ENCODE measurements around the gene ELL2. TPM values are rescaled to one million over a fixed set of nuclear protein-coding genes. Genes with fewer than 3 reads are reported as not detected.

ELL2 gene
- total RNA-seq, 1 experiment from 2014 or later, result 27.5 TPM

- H3K27me3 ChIP-seq (ENCODE audit: insufficient read depth, low read length), result no peaks in the 10 kb centered on the region
These were observed 77.7 kb downstream of the ELL2 start for GRCh38 chr5:95884017-95884325.

More at GRCh38 chr5:95884017-95884325, 77.7 kb downstream of the ELL2 start:
- no peak overlapping the region for H3K14ac ChIP-seq (ENCODE audit: insufficient read depth, low read length)
- H2BK15ac ChIP-seq (ENCODE audit: low read depth, low read length), result no peak overlapping the region
- Mint-ChIP-seq H3K9me3 (no peaks in the 10 kb centered on the region), H3K27ac (no peak overlapping the region), H3K4me3 (no peak overlapping the region), H3K27me3 (ENCODE audit: low read depth) (no peaks in the 10 kb centered on the region), H3K4me1 (peaks cover 0 to under 1% of the 10 kb centered on the region in 2 experiments; a peak in 2 of 4 replicates), H3K36me3 (ENCODE audit: insufficient read depth in 1 of 3, low read depth in 3 of 3) (peaks cover 0 to 4% (median 0%) of the 10 kb centered on the region in 3 experiments; a peak in 1 of 7 replicates)
- no peak overlapping the region for H3K56ac ChIP-seq (ENCODE audit: insufficient read length, low read depth, low read length)
- H4K20me1 ChIP-seq (ENCODE audit: control insufficient read depth, insufficient read depth, insufficient read length), result no peaks in the 10 kb centered on the region
- 0 out of 2 replicates have a peak, but pooled peaks cover under 1% of the 10 kb centered on the region for H3K4me1 ChIP-seq (ENCODE audit: insufficient read depth, low read length)
- H3K27ac ChIP-seq (ENCODE audit: insufficient read length, low read depth, low read length), result no peak overlapping the region
- H2BK20ac ChIP-seq (ENCODE audit: low read depth, low read length, poor library complexity, severe bottlenecking), result no peak overlapping the region
- H3K9me3 ChIP-seq (ENCODE audit: control insufficient read depth, low read depth, low read length), result no peaks in the 10 kb centered on the region
- H4K91ac ChIP-seq (ENCODE audit: insufficient read length, low read depth, low read length), result no peak overlapping the region
- no peak for TF ChIP-seq CTCF (conservative IDR thresholded peaks at IDR 0.05)
- H3K23ac ChIP-seq (ENCODE audit: insufficient read length, low read depth, low read length), result no peak overlapping the region
- H3K79me2 ChIP-seq (ENCODE audit: insufficient read depth, low read length), result no peaks in the 10 kb centered on the region
- H2BK120ac ChIP-seq (ENCODE audit: low read depth, low read length, poor library complexity, severe bottlenecking), result no peak overlapping the region
- H4K8ac ChIP-seq (replicated peaks; ENCODE audit: insufficient read length, low read depth, low read length), result no peak overlapping the region
- H3K23me2 ChIP-seq (ENCODE audit: insufficient read length, low read depth, low read length, poor library complexity, severe bottlenecking), result no peaks in the 10 kb centered on the region
- H3K4ac ChIP-seq (ENCODE audit: low read depth, low read length), result no peak overlapping the region
- H3K4me2 ChIP-seq (ENCODE audit: insufficient read depth, insufficient read length, low read length), result no peak overlapping the region
- H2AK5ac ChIP-seq (ENCODE audit: insufficient read length, low read length), result no peak overlapping the region
- H4K5ac ChIP-seq (ENCODE audit: insufficient read length, low read depth, low read length), result no peak overlapping the region
- H2BK5ac ChIP-seq (ENCODE audit: insufficient read length, low read length), result no peak overlapping the region
- WGBS (ENCODE audit: extremely low coverage, insufficient read length, low lambda C conversion rate), result no CpG with 5 or more reads among the region's 4 CpGs
- H3K9ac ChIP-seq (ENCODE audit: extremely low read depth, insufficient read length, low read length), result no peak overlapping the region
- DNase-seq, result no peak
- no peak overlapping the region for H2AFZ ChIP-seq (ENCODE audit: low read length)
- no peaks in the 10 kb centered on the region for H3K79me1 ChIP-seq (ENCODE audit: insufficient read depth, low read depth, low read length, poor library complexity, severe bottlenecking)
- H3T11ph ChIP-seq (ENCODE audit: low read length), result no peak overlapping the region
- H2BK12ac ChIP-seq (ENCODE audit: insufficient read length, low read depth, low read length), result no peak overlapping the region
- H3K18ac ChIP-seq (ENCODE audit: insufficient read length, low read depth, low read length), result no peak overlapping the region
